ENCODE data around the gene TRMT6. TPM values are rescaled to one million over a fixed set of nuclear protein-coding genes. Genes with fewer than 3 reads are reported as not detected.

Gene TRMT6
- total RNA-seq, 1 donor from 2014 or later, result 36.1 TPM

Other genes starting within 250 kb of the TRMT6 start
- gene SHLD1, start 200.1 kb downstream of the TRMT6 start, total RNA-seq, result 8.1 and 10.8 TPM in 2 replicates
- gene CHGB, start 39.0 kb downstream of the TRMT6 start, total RNA-seq, result not detected in 2 replicates
- gene MCM8, start 119 bp upstream of the TRMT6 start, total RNA-seq, result 36.5 and 38.8 TPM in 2 replicates
- gene CRLS1, start 55.6 kb upstream of the TRMT6 start, total RNA-seq, result 48.7 and 60.5 TPM in 2 replicates
- not detected in 2 replicates for gene LRRN4, start 103.5 kb upstream of the TRMT6 start, total RNA-seq
- gene FERMT1, start 172.5 kb upstream of the TRMT6 start, total RNA-seq, result 0.29 and 0.93 TPM in 2 replicates